OCI-LY3 (cell line): ENCODE results near the gene NDUFA13.
A peak's percentile ranks its signal among the peaks of the same experiment; 100 is the strongest.

Source experiments
- H2AFZ ChIP-seq: fragments of 200-600, 300-600 bp; shearing (Covaris generic); 2 replicates; pipeline ENCODE4 v1.6.0; 2014; ENCODE audit warnings: antibody characterized with exemption, low read depth, low read length
- H3K27ac ChIP-seq: fragments of 200-600, 300-600 bp; sonication (generic); 2 replicates; pipeline ENCODE4 v1.5.1; 2014; ENCODE audit warnings: mild to moderate bottlenecking, low read length, moderate library complexity, mixed read lengths
- H3K27me3 ChIP-seq: fragments of 200-600, 300-600 bp; sonication (generic); 2 replicates; pipeline ENCODE4 v1.6.1; 2014; ENCODE audit warnings: low read depth, low read length, mixed read lengths
- H3K36me3 ChIP-seq: fragments of 200-600, 300-600 bp; sonication (generic); replicated peaks from 2 replicates; pipeline ENCODE3; 2014; ENCODE audit warnings: low read depth, low read length, mixed read lengths
- H3K4me1 ChIP-seq: fragments of 300-600, 200-600 bp; sonication (generic); 2 replicates; pipeline ENCODE4 v1.6.1; 2014; ENCODE audit warnings: low read length, mixed read lengths
- H3K4me2 ChIP-seq: fragments of 200-600, 300-600 bp; sonication (generic); 2 replicates; pipeline ENCODE4 v1.6.1; 2014; ENCODE audit warnings: low read length, mixed read lengths
- H3K4me3 ChIP-seq: fragments of 300-600, 200-600 bp; sonication (generic); 2 replicates; pipeline ENCODE4 v1.5.1; 2014; ENCODE audit warnings: antibody characterized with exemption, mild to moderate bottlenecking, low read length, moderate library complexity
- H3K79me2 ChIP-seq: fragments of 300-600, 200-600 bp; shearing (Covaris generic); 2 replicates; pipeline ENCODE4 v1.6.1; 2014; ENCODE audit warnings: mild to moderate bottlenecking, low read length, mixed read lengths
- H3K9ac ChIP-seq: fragments of 300-600, 200-600 bp; shearing (Covaris generic); 2 replicates; pipeline ENCODE4 v1.6.0; 2014; ENCODE audit warnings: mild to moderate bottlenecking, low read length, moderate library complexity
- H3K9me3 ChIP-seq: fragments of 200-600, 300-600 bp; shearing (Covaris generic); 2 replicates; pipeline ENCODE4 v1.6.1; 2014; ENCODE audit warnings: low read length, mixed read lengths; ENCODE audit not compliant: insufficient read depth
- H4K20me1 ChIP-seq: fragments of 200-600, 300-600 bp; sonication (generic); 2 replicates; pipeline ENCODE4 v1.6.1; 2016; ENCODE audit warnings: low read length, mixed read lengths; ENCODE audit not compliant: insufficient read depth
- CTCF ChIP-seq: fragments of 200-600, 300-600 bp; sonication (generic); IDR thresholded peaks from 2 replicates; pipeline ENCODE4 v1.5.1; 2014; ENCODE audit warnings: antibody characterized with exemption, low read length, low read depth
- EZH2phosphoT487 ChIP-seq: fragments of 200-600 bp; shearing (Covaris generic); IDR thresholded peaks from 2 replicates; pipeline ENCODE4 v1.6.1; 2018; ENCODE audit warnings: antibody characterized with exemption, mixed run types, low read depth

The NDUFA13 gene

GRCh38 chr19:19486343-19487076 is 29.5 kb upstream of the NDUFA13 start:
- Histone ChIP-seq H4K20me1 (peaks cover 21% of the 10 kb centered on the region), H2AFZ (no peak overlapping the region), H3K9ac (no peak overlapping the region), H3K27ac (no peak overlapping the region), H3K36me3 (peaks cover 6% of the 10 kb centered on the region), H3K4me3 (no peak overlapping the region), H3K4me1 (peaks cover 46% of the 10 kb centered on the region), H3K79me2 (peaks cover 75% of the 10 kb centered on the region), H3K27me3 (no peaks in the 10 kb centered on the region), H3K9me3 (no peaks in the 10 kb centered on the region), H3K4me2 (no peak overlapping the region)
- no peak for TF ChIP-seq EZH2phosphoT487
- no peak for TF ChIP-seq CTCF

GRCh38 chr19:19487077-19487949 is 28.7 kb upstream of the NDUFA13 start:
- Histone ChIP-seq H2AFZ (no peak overlapping the region), H3K36me3 (peaks cover 4% of the 10 kb centered on the region), H4K20me1 (peaks cover 20% of the 10 kb centered on the region), H3K4me1 (peaks cover 42% of the 10 kb centered on the region), H3K4me2 (no peak overlapping the region), H3K27ac (no peak overlapping the region), H3K79me2 (peaks cover 75% of the 10 kb centered on the region), H3K9me3 (no peaks in the 10 kb centered on the region), H3K9ac (no peak overlapping the region), H3K4me3 (no peak overlapping the region), H3K27me3 (no peaks in the 10 kb centered on the region)
- TF ChIP-seq CTCF, result no peak
- no peak for TF ChIP-seq EZH2phosphoT487

GRCh38 chr19:19487950-19488874 is 27.8 kb upstream of the NDUFA13 start:
- Histone ChIP-seq H3K27me3 (no peaks in the 10 kb centered on the region), H3K79me2 (peaks cover 66% of the 10 kb centered on the region), H3K27ac (no peak overlapping the region), H3K4me1 (peaks cover 33% of the 10 kb centered on the region), H4K20me1 (peaks cover 14% of the 10 kb centered on the region), H3K9me3 (no peaks in the 10 kb centered on the region), H3K4me3 (no peak overlapping the region), H3K36me3 (peaks cover 8% of the 10 kb centered on the region), H3K4me2 (peak overlapping the region; percentile 21; the same call in 1 of the 2 replicates), H3K9ac (no peak overlapping the region), H2AFZ (no peak overlapping the region)
- TF ChIP-seq EZH2phosphoT487, result no peak
- no peak for TF ChIP-seq CTCF
